OCI-M2 (cell line): Measurements from ENCODE around the gene PINLYP.

Source experiments
- DNase-seq: peaks from one replicate; lab custom pipeline; 2025; ENCODE audit not compliant: unreplicated experiment; lab: John Stamatoyannopoulos, UW

Gene PINLYP

DNA sequence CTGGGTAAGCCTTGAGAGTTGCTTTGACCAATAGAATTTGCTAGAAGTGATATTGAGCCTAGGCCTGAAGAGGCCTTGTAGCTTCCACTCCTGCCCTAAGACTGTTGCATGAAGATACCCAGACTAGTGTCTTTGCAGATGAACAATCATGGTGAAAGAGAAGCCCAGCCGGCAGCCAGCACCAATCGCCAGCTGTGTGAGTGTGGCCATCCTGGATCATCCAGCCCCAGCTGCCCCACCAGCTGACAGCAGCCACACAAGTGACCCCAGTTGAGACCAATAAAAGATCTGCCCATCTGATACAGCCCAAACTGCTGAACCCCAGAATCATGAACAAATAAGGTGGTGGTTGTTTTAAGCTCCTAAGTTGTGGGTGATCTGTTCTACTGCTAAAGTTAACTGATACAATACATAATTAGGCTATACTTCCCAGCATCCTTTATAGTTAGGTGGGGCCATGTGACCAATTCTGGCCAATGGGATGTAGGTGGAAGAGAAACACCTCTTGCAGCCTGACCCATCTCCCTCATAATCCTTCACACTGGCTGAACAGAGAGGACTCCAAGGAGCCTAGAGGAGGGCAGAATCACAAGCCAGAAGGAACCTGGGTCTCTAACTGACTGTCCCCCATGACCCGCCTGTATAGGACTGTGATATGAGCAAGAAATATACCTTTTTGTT lies 53.2 kb downstream of the PINLYP start:
- no peak for DNase-seq

DNA sequence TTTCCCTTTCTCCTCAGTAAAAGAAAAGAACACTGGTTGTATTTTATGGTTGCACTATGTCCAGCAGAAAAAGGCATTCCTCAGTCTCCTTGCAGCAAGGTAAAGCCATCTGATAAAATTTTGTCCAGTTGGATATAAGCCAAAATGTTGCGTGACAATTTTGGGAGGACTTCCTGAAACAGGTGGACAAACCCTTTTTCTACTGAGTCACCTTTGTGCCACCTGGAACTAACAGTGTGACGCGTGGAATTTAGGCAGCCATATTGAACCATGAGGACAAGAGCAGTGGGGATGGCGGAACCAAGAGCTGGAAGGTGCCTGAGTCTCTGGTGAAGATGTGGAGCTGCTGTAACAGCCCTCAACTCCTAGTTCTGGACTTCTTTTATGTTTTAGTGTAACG lies 55.9 kb downstream of the PINLYP start:
- DNase-seq, result no peak
